Choroid plexus epithelial cell (primary cell): Measurements from ENCODE around the gene RXFP2.
A peak's percentile ranks its signal among the peaks of the same experiment; 100 is the strongest.

Experiments used
- DNase-seq: peaks from one replicate; pipeline ENCODE4 v3.0.0-alpha.2; 2010; ENCODE audit warnings: low read depth
- H3K4me3 ChIP-seq: 2 replicates; pipeline ENCODE4 v1.5.1; 2011; ENCODE audit warnings: low read depth, mild to moderate bottlenecking, control low read depth, low read length, moderate library complexity
- CTCF ChIP-seq: conservative IDR thresholded peaks from 2 replicates; pipeline ENCODE4 v1.5.1; 2011; ENCODE audit warnings: low read depth, mild to moderate bottlenecking, control low read depth, inconsistent platforms, low read length, moderate library complexity

Gene RXFP2

DNA sequence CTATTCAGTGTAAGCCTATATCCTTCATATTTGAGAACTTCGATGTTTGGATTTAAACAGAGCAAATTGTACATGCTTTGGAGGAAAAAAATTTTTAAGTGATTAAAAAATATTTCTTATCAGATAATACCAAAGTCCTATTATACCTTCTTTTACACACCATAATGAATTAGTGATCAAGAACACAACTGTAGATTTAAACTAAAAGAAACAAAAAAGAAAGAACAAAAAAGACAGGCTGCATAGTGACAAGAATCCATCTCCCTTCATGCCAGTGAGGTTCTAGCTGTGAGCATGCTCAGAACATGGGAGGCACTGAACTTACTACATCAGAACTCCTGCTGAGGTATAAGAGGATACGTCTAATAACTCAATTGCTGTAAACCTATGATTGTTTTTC lies at the start of gene RXFP2:
RXFP2 (plus strand) TSS at position 301 of the 400 bp plus-strand sequence; CDS start at position 388, 87 bp downstream.
- no peak within 1 kb of the TSS for H3K4me3 ChIP-seq
- DNase-seq, result no peak
- no peak for TF ChIP-seq CTCF

GRCh38 chr13:31697290-31697689 lies 42.0 kb upstream of the RXFP2 start:
- no peak for TF ChIP-seq CTCF
- no peak overlapping the region for H3K4me3 ChIP-seq
- peak; percentile 3 for DNase-seq

- DNase-seq, result peak; percentile 13
- peak; percentile 44 for TF ChIP-seq CTCF
- H3K4me3 ChIP-seq, result no peak overlapping the region
Observed at GRCh38 chr13:31699650-31700049, 39.7 kb upstream of the RXFP2 start.

DNA sequence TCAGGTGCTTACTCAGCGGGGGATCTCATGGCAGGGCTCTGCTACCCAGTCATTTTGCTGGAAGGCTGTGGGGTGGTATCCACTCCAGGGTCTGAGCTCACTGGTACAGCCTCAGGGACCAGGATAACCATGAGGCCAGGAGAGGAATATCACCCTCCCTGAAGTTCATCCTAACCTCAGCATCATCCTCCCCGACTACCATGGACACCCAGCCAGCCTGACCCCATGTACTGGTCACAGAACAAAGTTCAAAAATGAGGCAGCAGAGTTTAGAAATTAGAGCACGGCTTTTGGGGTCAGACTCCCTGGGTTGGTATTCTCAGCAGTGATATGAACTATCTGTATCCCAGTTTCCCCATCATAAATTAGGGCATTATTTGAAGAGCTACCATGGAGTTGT lies 35.5 kb upstream of the RXFP2 start:
- DNase-seq, result no peak
- no peak overlapping the region for H3K4me3 ChIP-seq
- TF ChIP-seq CTCF, result no peak

DNA sequence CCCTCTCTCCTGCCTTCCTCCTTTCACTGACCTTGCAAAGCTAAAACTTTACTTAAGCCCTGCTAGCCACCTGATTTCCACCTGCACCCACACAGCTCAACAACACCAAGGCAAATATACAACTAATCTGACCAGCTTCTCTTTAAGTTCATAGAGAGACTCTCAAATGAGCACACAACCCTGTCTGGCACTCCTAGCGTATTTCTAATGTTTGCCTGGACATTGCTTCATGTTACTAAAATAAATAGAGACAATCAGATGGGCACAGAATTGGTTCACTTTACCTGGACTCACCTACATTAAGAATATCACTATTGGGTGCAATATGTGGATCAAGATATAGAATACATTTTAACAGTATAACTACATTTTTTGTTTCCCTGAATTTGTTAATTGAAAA lies 33.2 kb upstream of the RXFP2 start:
- DNase-seq, result no peak
- H3K4me3 ChIP-seq, result no peak overlapping the region
- TF ChIP-seq CTCF, result no peak

DNA sequence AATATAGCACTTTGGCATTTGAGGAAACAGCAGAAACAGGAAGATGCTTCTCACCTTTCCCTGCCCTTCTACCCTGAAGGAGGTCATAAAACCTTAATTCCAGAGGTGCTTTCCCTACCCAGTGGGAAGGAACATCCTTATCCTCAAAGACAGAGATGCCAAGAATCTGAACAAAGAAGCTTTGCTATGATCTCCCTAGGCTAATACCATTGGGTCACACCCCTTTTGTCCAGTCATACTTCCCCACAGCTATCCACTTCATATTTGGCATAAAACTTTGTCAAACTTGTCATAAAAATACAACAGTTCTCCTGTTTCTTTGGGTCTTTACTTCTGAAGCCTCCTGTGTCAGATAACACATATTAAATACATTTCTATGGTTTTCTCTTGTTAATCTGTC lies 21.7 kb upstream of the RXFP2 start:
- no peak for DNase-seq
- TF ChIP-seq CTCF, result no peak
- H3K4me3 ChIP-seq, result no peak overlapping the region

DNA sequence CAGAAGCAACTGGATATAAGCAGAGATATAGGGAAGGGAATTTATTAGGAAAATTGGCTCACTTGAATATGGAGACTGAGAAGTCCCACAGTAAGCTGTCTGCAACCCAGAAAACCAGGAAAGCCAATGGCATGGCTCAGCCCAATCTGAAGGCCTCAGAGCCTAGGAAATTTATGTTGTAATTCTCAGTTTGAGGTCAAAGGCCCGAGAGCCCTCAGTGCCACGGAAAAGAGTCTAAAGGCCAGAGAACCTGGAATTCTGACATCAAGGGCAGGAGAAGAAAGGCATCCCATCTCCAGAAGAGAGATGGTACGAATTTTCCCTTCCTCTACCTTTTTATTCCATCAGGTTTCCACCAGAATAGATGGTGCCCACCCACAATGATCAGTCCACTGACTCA lies 20.1 kb upstream of the RXFP2 start:
- no peak overlapping the region for H3K4me3 ChIP-seq
- no peak for DNase-seq
- no peak for TF ChIP-seq CTCF
